ENCODE measurements around the gene MLXIPL.

MLXIPL gene

DNA sequence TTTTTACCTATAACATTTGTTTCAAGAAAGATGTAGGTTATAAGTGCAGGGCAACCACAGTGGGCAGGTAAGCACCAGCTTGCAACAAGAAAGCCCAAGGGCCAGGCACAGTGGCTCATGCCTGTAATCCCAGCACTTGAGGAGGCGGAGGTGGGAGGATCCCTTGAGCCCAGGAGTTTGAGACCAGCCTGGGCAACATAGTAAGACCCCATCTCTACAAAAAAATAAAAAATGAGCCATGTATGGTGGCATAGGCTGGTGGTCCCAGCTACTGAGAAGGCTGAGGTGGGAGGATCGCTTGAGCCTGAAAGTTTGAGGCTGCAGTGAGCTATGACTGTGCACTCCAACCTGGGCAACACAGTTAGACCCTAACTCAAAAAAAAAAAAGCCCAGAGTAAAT is 79.6 kb downstream of the MLXIPL start:
- no peak for DNase-seq (ENCODE audit: low spot score)
